NT2/D1 (cell line): ENCODE measurements around the gene GRP.

Experiments used
- SUZ12 ChIP-seq: IDR thresholded peaks from 2 replicates; pipeline ENCODE4 v1.6.1; 2011; ENCODE audit not compliant: insufficient read length, insufficient read depth; ENCODE audit errors: extremely low read depth
- YY1 ChIP-seq: IDR thresholded peaks from 2 replicates; pipeline ENCODE4 v1.6.1; 2011; ENCODE audit not compliant: insufficient read length, insufficient read depth
- ZNF274 ChIP-seq: IDR thresholded peaks from 2 replicates; pipeline ENCODE4 v1.6.1; 2011; ENCODE audit warnings: mild to moderate bottlenecking, low read depth, low read length

- no peak for TF ChIP-seq ZNF274
- TF ChIP-seq SUZ12, result no peak
- no peak for TF ChIP-seq YY1
Measured at GRCh38 chr18:59211629-59212028, 8.3 kb upstream of the GRP start.
